ENCODE data around the gene CPEB4. TPM values are rescaled to one million over a fixed set of nuclear protein-coding genes. Genes with fewer than 3 reads are reported as not detected.

The CPEB4 gene
- total RNA-seq, 4 donors from 2014 or later = 51.5 to 69.5 (median 66.1) TPM

DNA sequence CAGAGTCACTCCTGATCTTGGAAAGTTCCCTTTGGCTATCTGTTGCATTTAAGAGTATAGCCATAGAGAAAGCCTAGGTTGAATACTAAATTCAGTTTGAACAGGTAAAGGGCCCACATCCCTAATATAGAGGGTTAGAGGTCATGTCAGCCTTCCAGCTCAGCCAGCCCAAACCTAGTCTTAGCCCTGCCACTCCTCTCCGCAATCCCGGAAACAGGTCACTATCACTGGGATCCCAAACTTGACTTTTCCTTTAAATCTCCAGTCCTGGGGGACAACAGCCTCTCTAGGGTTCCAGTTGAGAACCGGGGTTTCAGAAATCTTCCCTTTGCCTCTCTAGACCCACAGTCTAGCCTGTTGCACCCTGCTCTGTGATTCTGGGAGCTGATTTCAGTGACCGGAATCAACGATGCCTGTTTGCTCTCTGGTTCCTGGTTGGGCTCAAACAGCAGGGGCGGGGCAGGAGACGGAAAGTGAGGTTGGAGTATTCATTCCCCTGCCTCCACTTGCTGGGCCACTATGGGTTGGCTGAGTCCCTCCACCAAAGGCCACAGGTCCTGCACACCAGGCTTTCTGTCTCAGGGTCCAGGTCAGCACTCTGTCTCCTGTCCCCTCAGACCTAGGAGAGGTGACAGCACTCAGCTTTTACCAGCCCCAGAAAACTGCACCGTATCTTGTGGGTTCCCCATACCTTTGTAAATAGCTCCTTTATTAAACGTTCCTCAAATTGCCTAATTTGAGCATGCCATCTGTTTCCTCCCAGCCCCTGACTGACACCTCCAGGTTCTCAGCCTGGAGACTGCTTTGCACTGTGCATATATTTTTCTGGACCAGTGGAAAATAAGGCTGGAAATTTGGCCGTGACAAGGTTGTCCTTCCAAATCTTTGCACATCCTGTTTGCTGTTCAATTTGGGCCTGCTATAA is 23.8 kb upstream of the CPEB4 start:
- intact Hi-C loops (cut with DNase I) = no loop called here
- DNase-seq = no peak

DNA sequence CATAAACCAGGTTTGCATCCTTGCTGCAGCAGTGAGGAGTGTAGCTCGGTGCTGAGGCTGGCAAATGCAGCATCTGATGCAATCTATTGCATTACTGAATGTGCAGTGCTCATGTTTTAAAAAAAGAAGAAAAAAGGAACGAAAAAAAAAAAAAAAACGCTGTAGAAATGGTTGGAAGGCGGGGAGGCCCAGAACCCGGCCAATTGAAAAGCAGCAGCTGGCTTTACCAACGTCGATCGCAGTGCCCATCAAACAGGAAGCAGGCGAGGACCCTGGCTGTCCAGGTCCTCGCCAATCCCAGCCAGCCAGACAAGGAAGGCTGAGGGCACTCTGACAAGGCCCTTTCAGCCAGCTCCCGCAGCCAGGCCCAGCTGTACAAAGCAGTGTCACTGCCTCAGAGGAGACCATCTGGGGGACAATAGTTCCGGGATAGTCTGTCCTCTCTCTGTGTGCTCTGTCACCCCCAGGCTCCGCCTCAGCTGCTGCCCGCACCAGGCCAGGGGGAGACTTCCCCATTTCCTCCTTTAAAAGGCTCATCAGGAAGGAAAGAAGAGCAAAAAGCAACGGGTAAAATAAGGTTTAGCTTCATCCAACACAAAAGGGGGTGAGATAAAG is 21.8 kb upstream of the CPEB4 start:
- no peaks in the 10 kb centered on the region for H3K36me3 ChIP-seq
- WGBS, 2 donors = 77 to 82% methylated on average over 15 of the region's 15 CpGs
- H3K9me3 ChIP-seq = no peaks in the 10 kb centered on the region
- H3K27me3 ChIP-seq = no peaks in the 10 kb centered on the region
- no peak for DNase-seq
- TF ChIP-seq, protein P1, sequence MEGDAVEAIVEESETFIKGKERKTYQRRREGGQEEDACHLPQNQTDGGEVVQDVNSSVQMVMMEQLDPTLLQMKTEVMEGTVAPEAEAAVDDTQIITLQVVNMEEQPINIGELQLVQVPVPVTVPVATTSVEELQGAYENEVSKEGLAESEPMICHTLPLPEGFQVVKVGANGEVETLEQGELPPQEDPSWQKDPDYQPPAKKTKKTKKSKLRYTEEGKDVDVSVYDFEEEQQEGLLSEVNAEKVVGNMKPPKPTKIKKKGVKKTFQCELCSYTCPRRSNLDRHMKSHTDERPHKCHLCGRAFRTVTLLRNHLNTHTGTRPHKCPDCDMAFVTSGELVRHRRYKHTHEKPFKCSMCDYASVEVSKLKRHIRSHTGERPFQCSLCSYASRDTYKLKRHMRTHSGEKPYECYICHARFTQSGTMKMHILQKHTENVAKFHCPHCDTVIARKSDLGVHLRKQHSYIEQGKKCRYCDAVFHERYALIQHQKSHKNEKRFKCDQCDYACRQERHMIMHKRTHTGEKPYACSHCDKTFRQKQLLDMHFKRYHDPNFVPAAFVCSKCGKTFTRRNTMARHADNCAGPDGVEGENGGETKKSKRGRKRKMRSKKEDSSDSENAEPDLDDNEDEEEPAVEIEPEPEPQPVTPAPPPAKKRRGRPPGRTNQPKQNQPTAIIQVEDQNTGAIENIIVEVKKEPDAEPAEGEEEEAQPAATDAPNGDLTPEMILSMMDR (IDR thresholded peaks at IDR 0.05) = no peak
- H3K4me3 ChIP-seq (replicated peaks in 1 of 3) = no peak overlapping the region
- intact Hi-C loops (cut with DNase I) = no loop called here
- H3K27ac ChIP-seq = no peak overlapping the region
- H3K4me1 ChIP-seq = peaks cover 4 to 12% of the 10 kb centered on the region in 2 donors

More for the DNA sequence above, 23.8 kb upstream of the CPEB4 start:
- no peaks in the 10 kb centered on the region for H3K9me3 ChIP-seq
- H3K4me1 ChIP-seq = peaks cover 17 to 30% of the 10 kb centered on the region in 2 donors
- H3K4me3 ChIP-seq (replicated peaks in 1 of 3) = no peak overlapping the region
- no peak for TF ChIP-seq POLR2A (IDR thresholded peaks at IDR 0.05)
- TF ChIP-seq, protein P1 (IDR thresholded peaks at IDR 0.05) = no peak
- H3K27me3 ChIP-seq = no peaks in the 10 kb centered on the region
- no peaks in the 10 kb centered on the region for H3K36me3 ChIP-seq
- H3K27ac ChIP-seq = peak overlapping the region in 1 of 3 donors; percentile 14
- 72 to 82% methylated on average over 10 of the region's 10 CpGs for whole genome bisulfite sequencing, 2 donors

DNA sequence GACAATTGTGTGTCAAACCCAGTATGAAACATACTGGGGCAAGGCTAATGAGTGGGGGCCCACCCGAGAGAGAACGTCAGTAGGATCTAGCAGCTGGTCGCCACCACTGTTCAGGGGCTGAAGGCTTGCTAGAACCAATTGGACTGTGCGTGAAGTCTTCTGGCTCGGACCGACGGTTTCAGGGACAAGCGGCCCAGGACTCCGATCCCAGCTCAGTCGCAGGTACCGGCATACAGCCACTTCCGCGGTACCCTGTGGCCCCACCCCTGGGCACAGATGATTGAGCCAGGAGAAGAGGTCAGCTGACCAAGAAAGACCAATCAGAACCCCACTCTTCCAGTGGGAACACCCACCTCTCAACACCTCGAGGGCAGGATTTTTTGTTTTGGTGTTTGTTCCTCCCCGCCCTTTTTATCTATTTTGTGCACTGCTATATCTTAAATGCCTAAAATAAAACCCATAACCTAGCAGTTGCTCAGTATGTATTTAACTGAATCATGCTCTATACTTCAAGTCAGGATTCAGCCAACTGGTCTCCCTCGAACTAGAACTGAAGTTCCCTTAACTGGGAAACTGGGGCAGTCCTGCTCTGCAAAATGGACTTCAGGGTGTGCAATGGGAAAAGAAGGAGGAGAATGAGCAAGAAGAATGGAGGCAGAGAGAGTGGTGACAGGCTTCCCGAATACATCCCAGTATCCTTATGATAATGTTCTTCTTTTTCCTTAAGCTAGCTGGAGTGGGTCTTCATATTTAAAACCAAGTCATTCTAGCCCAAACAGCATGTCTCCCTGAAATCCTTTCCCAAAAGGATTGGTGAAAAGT is 21.1 kb upstream of the CPEB4 start:
- no peak overlapping the region for H3K27ac ChIP-seq
- peaks cover 4 to 12% of the 10 kb centered on the region in 2 donors for H3K4me1 ChIP-seq
- WGBS, 2 donors = 92 to 96% methylated on average over 17 of the region's 17 CpGs

DNA sequence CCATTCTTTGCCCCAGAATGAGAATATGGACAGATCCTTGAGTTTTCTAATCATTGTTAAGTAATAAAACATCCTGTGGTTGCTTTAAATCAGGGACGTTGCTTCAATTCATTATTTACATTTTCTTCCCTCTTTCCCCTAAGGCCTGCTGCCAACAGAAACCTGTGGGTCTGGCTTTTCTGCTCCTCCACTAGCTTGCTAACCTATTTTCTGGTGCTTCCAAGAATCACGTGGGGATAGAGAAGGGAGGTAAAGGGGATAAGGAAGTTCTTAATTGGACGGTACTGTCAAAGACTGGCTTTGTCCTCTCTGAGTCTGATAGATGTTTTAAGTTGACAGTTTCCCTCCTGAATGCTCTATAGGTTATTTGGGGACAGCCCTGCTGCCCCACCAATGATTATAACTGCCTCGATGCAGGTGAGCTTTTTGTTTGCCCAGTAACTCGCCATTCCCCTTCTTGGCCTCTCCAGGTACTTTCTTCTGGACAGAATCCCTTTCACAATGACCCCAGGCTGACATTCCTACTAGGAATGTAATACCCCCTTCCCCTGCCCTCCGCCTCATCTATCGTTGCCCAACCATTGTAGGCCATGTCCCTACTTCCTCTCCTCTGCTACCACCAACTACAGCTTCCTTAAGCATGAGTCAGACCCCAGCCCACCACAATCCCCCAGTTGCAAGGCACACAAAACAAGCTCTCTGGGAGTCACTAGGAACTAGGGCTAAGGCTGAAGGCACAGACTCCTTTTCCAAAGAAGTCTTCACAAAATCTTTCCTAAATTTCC is 19.9 kb upstream of the CPEB4 start:
- H3K4me1 ChIP-seq = peaks cover 4 to 12% of the 10 kb centered on the region in 2 donors
- peak overlapping the region in 2 of 3 donors; percentile 48 to 51 for H3K27ac ChIP-seq
- TF ChIP-seq, protein P1 (IDR thresholded peaks at IDR 0.05) = no peak
- peak in 1 of 2 donors; percentile 18 for TF ChIP-seq POLR2A (IDR thresholded peaks at IDR 0.05)
- no peaks in the 10 kb centered on the region for H3K27me3 ChIP-seq
- H3K36me3 ChIP-seq = no peaks in the 10 kb centered on the region
- intact Hi-C loops (cut with DNase I) = no loop called here
- H3K4me3 ChIP-seq (replicated peaks in 1 of 3) = no peak overlapping the region
- no peaks in the 10 kb centered on the region for H3K9me3 ChIP-seq
- peak in 1 of 2 donors; percentile 20 for DNase-seq
- 48 to 56% methylated on average over 7 of the region's 7 CpGs for WGBS, 2 donors

More for the DNA sequence above, 21.1 kb upstream of the CPEB4 start:
- Histone ChIP-seq H3K36me3 (no peaks in the 10 kb centered on the region), H3K9me3 (no peaks in the 10 kb centered on the region), H3K4me3 (replicated peaks in 1 of 3) (no peak overlapping the region), H3K27me3 (no peaks in the 10 kb centered on the region)
- intact Hi-C loops (cut with DNase I) = no loop called here
- TF ChIP-seq POLR2A (IDR thresholded peaks at IDR 0.05) = no peak
- TF ChIP-seq, protein P1 (IDR thresholded peaks at IDR 0.05) = no peak
- DNase-seq = no peak
